ENCODE results near the gene JADE2. TPM values are rescaled to one million over a fixed set of nuclear protein-coding genes. Genes with fewer than 3 reads are reported as not detected.

Gene JADE2
- total RNA-seq, 2 experiments from 2014 or later, result 32.3 to 67.0 TPM

- BruUV-seq (replicated peaks), result no TSS peak
- POLR2A ChIA-PET, result no interaction called here
- H3K27ac ChIP-seq (ENCODE audit: low read depth, low read length, poor library complexity, severe bottlenecking), result no peak overlapping the region
- no peaks in the 10 kb centered on the region for H3K79me2 ChIP-seq (ENCODE audit: insufficient read depth, low read depth, low read length)
- intact Hi-C loops (cut with micrococcal nuclease; ENCODE audit: unreplicated experiment), result loop anchor here (1.0 to 2.0 kb wide), 3 partner anchors 49 to 274 kb away; partner anchors contain the start of gene CDKN2AIPNL
- no peaks in the 10 kb centered on the region for H3K4me1 ChIP-seq (ENCODE audit: insufficient read depth, low read length, poor library complexity, severe bottlenecking)
- no peaks in the 10 kb centered on the region for H3K9me3 ChIP-seq (ENCODE audit: low read length)
- peaks cover 97% of the 10 kb centered on the region for H3K36me3 ChIP-seq (ENCODE audit: insufficient read depth, low read length)
- TF ChIP-seq CTCF (conservative IDR thresholded peaks at IDR 0.05; ENCODE audit: low read length) (no peak), EZH2phosphoT487 (IDR thresholded peaks at IDR 0.05; ENCODE audit: borderline replicate concordance, low read depth, low read length) (no peak)
- no peak overlapping the region for H3K4me2 ChIP-seq (ENCODE audit: low read length)
- DNase-seq (ENCODE audit: low spot score), result no peak
- no peak overlapping the region for H3K4me3 ChIP-seq (ENCODE audit: low read depth, low read length, poor library complexity, severe bottlenecking)
- no peaks in the 10 kb centered on the region for H3K9me2 ChIP-seq (ENCODE audit: insufficient read depth, low read length)
- H4K20me1 ChIP-seq (ENCODE audit: insufficient read depth, low read length), result no peaks in the 10 kb centered on the region
- H2AFZ ChIP-seq (ENCODE audit: low read length), result no peak overlapping the region
- CTCF ChIA-PET (ENCODE audit: unreplicated experiment), result no interaction called here
Measured at GRCh38 chr5:134576386-134577021, 51.0 kb downstream of the JADE2 start.

GRCh38 chr5:134577022-134577795, 51.7 kb downstream of the JADE2 start:
- TF ChIP-seq CTCF (conservative IDR thresholded peaks at IDR 0.05; ENCODE audit: low read length), result no peak
- TF ChIP-seq EZH2phosphoT487 (IDR thresholded peaks at IDR 0.05; ENCODE audit: borderline replicate concordance, low read depth, low read length), result no peak
- no peaks in the 10 kb centered on the region for H3K79me2 ChIP-seq (ENCODE audit: insufficient read depth, low read depth, low read length)
- no TSS peak for BruUV-seq (replicated peaks)
- no peak overlapping the region for H3K27ac ChIP-seq (ENCODE audit: low read depth, low read length, poor library complexity, severe bottlenecking)
- H2AFZ ChIP-seq (ENCODE audit: low read length), result no peak overlapping the region
- no peak overlapping the region for H3K4me3 ChIP-seq (ENCODE audit: low read depth, low read length, poor library complexity, severe bottlenecking)
- H3K4me1 ChIP-seq (ENCODE audit: insufficient read depth, low read length, poor library complexity, severe bottlenecking), result no peaks in the 10 kb centered on the region
- POLR2A ChIA-PET, result no interaction called here
- H4K20me1 ChIP-seq (ENCODE audit: insufficient read depth, low read length), result no peaks in the 10 kb centered on the region
- H3K4me2 ChIP-seq (ENCODE audit: low read length), result no peak overlapping the region
- no peak for DNase-seq (ENCODE audit: low spot score)
- no peaks in the 10 kb centered on the region for H3K9me3 ChIP-seq (ENCODE audit: low read length)
- CTCF ChIA-PET (ENCODE audit: unreplicated experiment), result no interaction called here
- peaks cover 90% of the 10 kb centered on the region for H3K36me3 ChIP-seq (ENCODE audit: insufficient read depth, low read length)
- intact Hi-C loops (cut with micrococcal nuclease; ENCODE audit: unreplicated experiment), result loop anchor here (1.0 to 2.0 kb wide), 3 partner anchors 50 to 274 kb away; partner anchors contain the start of gene CDKN2AIPNL
- H3K9me2 ChIP-seq (ENCODE audit: insufficient read depth, low read length), result no peaks in the 10 kb centered on the region

Measured in OCI-LY7 (cell line).